GM12878 (cell line): ENCODE data around the gene LRRC3B. TPM values are rescaled to one million over a fixed set of nuclear protein-coding genes. Genes with fewer than 3 reads are reported as not detected.

Source experiments
- ATAC-seq: fragments of 200-7000 bp; cut with Tn5 transposase; 3 replicates; pipeline ENCODE4 v1.9.1; 2020; ENCODE audit warnings: mild to moderate bottlenecking, moderate library complexity
- BruUV-seq: library from RNA; stranded (reverse); fragments of 400-500 nt; replicated peaks from 2 replicates; lab custom pipeline; 2021; lab: Mats Ljungman, UMichigan
- CTCF ChIA-PET: fragments of 300-600 bp; sonication (Branson Sonifier 250); formaldehyde crosslinking; extraction: SDS; loops from one replicate; lab custom pipeline; 2021; ENCODE audit warnings: inconsistent platforms; lab: Yijun Ruan, JAX
- POLR2A ChIA-PET: fragments of 350-600 bp; formaldehyde crosslinking; extraction: SDS; loops from one replicate; lab custom pipeline; 2021; ENCODE audit warnings: inconsistent platforms; lab: Charles Lee
- RAD21 ChIA-PET: fragments of 300-600 bp; sonication (Branson Sonifier 250); formaldehyde crosslinking; loops from one replicate; lab custom pipeline; 2023; ENCODE audit warnings: antibody characterized with exemption; ENCODE audit not compliant: unreplicated experiment; lab: Charles Lee
- SMC1A ChIA-PET: fragments of 300-600 bp; sonication (Branson Sonifier 250); formaldehyde crosslinking; loops from one replicate; lab custom pipeline; 2023; ENCODE audit not compliant: unreplicated experiment, uncharacterized antibody; lab: Charles Lee
- DNase-seq: peaks from one replicate; pipeline ENCODE4 v3.0.0-alpha.2; 2011; ENCODE audit warnings: low read depth, low spot score
- FAIRE-seq: peaks from 3 replicates; lab custom pipeline; 2011; peaks lifted over from hg19 to GRCh38; lab: Jason Lieb, UNC
- H2AFZ ChIP-seq: 2 replicates; pipeline ENCODE4 v1.6.0; 2011; ENCODE audit warnings: low read depth, low read length, control low read depth; ENCODE audit not compliant: control insufficient read depth
- H3K27ac ChIP-seq: 2 replicates; pipeline ENCODE4 v1.5.1; 2011; ENCODE audit warnings: control low read depth; ENCODE audit not compliant: control insufficient read depth, insufficient read depth
- H3K27me3 ChIP-seq, 2 experiments: replicated peaks in 1 of 2; 2 replicates each; pipeline versions ENCODE4 v1.6.0 to v1.6.1; 2011; ENCODE audit warnings: low read length in 1 of 2; ENCODE audit not compliant: control insufficient read depth in 2 of 2, insufficient read depth in 2 of 2
- H3K36me3 ChIP-seq, 2 experiments: 2 replicates each; pipeline ENCODE4 v1.5.1; 2011; ENCODE audit warnings: low read length in 1 of 2; ENCODE audit not compliant: control insufficient read depth in 2 of 2, insufficient read depth in 2 of 2
- H3K4me1 ChIP-seq: 2 replicates; pipeline ENCODE4 v1.6.1; 2011; ENCODE audit warnings: mild to moderate bottlenecking, low read length, moderate library complexity, mixed read lengths; ENCODE audit not compliant: control insufficient read depth, insufficient read depth
- H3K4me2 ChIP-seq: 2 replicates; pipeline ENCODE4 v1.6.0; 2011; ENCODE audit warnings: control low read depth; ENCODE audit not compliant: control insufficient read depth, insufficient read depth
- H3K4me3 ChIP-seq: fragments of 200-600 bp; sonication (generic); 2 replicates; pipeline ENCODE4 v1.5.1; 2016
- H3K79me2 ChIP-seq: 2 replicates; pipeline ENCODE4 v1.6.0; 2011; ENCODE audit warnings: low read length; ENCODE audit not compliant: control insufficient read depth, insufficient read depth
- H3K9ac ChIP-seq: 2 replicates; pipeline ENCODE4 v1.8.0; 2011; ENCODE audit warnings: low read length, control low read depth, mixed read lengths; ENCODE audit not compliant: control insufficient read depth, insufficient read depth
- H3K9me3 ChIP-seq: replicated peaks from 3 replicates; pipeline ENCODE4 v1.5.1; 2011; ENCODE audit warnings: mild to moderate bottlenecking, low read length; ENCODE audit not compliant: control insufficient read depth, insufficient read depth
- H4K20me1 ChIP-seq: 2 replicates; pipeline ENCODE4 v1.6.0; 2011; ENCODE audit not compliant: control insufficient read depth, insufficient read depth
- ATF3 ChIP-seq: IDR thresholded peaks from 2 replicates; pipeline ENCODE4 v1.6.1; 2011; ENCODE audit warnings: low read depth, mild to moderate bottlenecking, low read length, moderate library complexity, borderline replicate concordance; ENCODE audit errors: extremely low read depth
- BCLAF1 ChIP-seq: fragments of 450-650 bp; IDR thresholded peaks from 2 replicates; pipeline ENCODE4 v1.6.1; 2017; ENCODE audit warnings: antibody characterized with exemption, mild to moderate bottlenecking, moderate library complexity
- CHD1 ChIP-seq: IDR thresholded peaks from 2 replicates; pipeline ENCODE4 v1.6.1; 2012; ENCODE audit warnings: low read depth, low read length, improper control_type of control experiment
- CTCF ChIP-seq, 3 experiments: IDR thresholded peaks in 2 of 3; conservative IDR thresholded peaks in 1 of 3; 2 replicates each; pipeline ENCODE4 v1.5.1; 2011; ENCODE audit warnings: low read depth in 3 of 3, low read length in 3 of 3, mild to moderate bottlenecking in 3 of 3, control low read depth in 2 of 3, moderate library complexity in 2 of 3, inconsistent platforms in 1 of 3, mixed read lengths in 1 of 3; ENCODE audit not compliant: control insufficient read depth in 2 of 3, insufficient read depth in 1 of 3; ENCODE audit errors: extremely low read depth in 1 of 3
- FOXM1 ChIP-seq: IDR thresholded peaks from 2 replicates; pipeline ENCODE4 v1.6.1; 2012; ENCODE audit warnings: low read depth, mild to moderate bottlenecking, inconsistent platforms, low read length, moderate library complexity
- LARP7 ChIP-seq: fragments of 450-650 bp; IDR thresholded peaks from 2 replicates; pipeline ENCODE4 v1.6.1; 2017; ENCODE audit warnings: mild to moderate bottlenecking
- NBN ChIP-seq: fragments of 450-650 bp; IDR thresholded peaks from 2 replicates; pipeline ENCODE4 v1.6.1; 2016
- NFYB ChIP-seq: IDR thresholded peaks from 2 replicates; pipeline ENCODE4 v1.6.1; 2011; ENCODE audit warnings: low read depth, mild to moderate bottlenecking, low read length, improper control_type of control experiment, moderate library complexity; ENCODE audit not compliant: insufficient read depth
- RELA ChIP-seq: fragments of 450-650 bp; IDR thresholded peaks from 2 replicates; pipeline ENCODE4 v1.8.0; 2014; ENCODE audit warnings: borderline replicate concordance; ENCODE audit not compliant: partially characterized antibody
- SP1 ChIP-seq: IDR thresholded peaks from one replicate; pipeline ENCODE4 v1.6.1; 2011; ENCODE audit warnings: low read depth, low read length
- ZNF207 ChIP-seq: fragments of 450-650 bp; IDR thresholded peaks from 2 replicates; pipeline ENCODE4 v1.6.1; 2014; ENCODE audit warnings: antibody characterized with exemption, mild to moderate bottlenecking, borderline replicate concordance
- WGBS: methylation state at CpG from one replicate; pipeline ENCODE4 v1.1.6; 2016; ENCODE audit warnings: low lambda C conversion rate; ENCODE audit not compliant: insufficient replicate concordance, insufficient coverage; ENCODE audit errors: missing lambda C conversion rate; 5-methylcytosine and 5-hydroxymethylcytosine counted together
- in situ Hi-C: fragments of 300-500 bp; cut with MboI; formaldehyde crosslinking; loops from 9 replicates; pipeline ENCODE4 v1.14.3; 2018; ENCODE audit warnings: mixed read lengths
- intact Hi-C: fragments of 100-400 bp; cut with micrococcal nuclease; formaldehyde crosslinking; loops from one replicate; pipeline ENCODE4 v1.14.2; 2022; ENCODE audit not compliant: unreplicated experiment
- polyA plus RNA-seq, 11 experiments: library from polyadenylated mRNA; depleted of rRNA in 4 of 11; unstranded in 6 of 11; stranded (reverse) in 5 of 11; fragments of >200 nt; fragmentation: Nextera tagmentation in 4 of 11; fragmentation: Illumina TruSeq in 1 of 11; extraction: Ambion mirVana in 4 of 11; extraction: Trizol in 1 of 11; gene quantifications; 1 replicate in 1 of 11; 2 replicates in 10 of 11; pipeline versions ENCODE4 v1.2.1 to v1.2.3, GENCODE V29; 2011 to 2016; ENCODE audit warnings: inconsistent platforms in 2 of 11, missing spikeins in 2 of 11, low read depth in 1 of 11
- total RNA-seq, 4 experiments: library from RNA; depleted of rRNA in 3 of 4; stranded (reverse); fragments of >200 nt in 3 of 4; fragmentation: Illumina TruSeq in 1 of 4; extraction: Trizol in 1 of 4; gene quantifications; 2 replicates each; pipeline versions ENCODE4 v1.2.1 to v1.2.3, GENCODE V29; 2013 to 2021

Gene LRRC3B
- total and polyA plus RNA-seq, 10 of the 15 experiments (the other 5 are each of a cell fraction or from before 2014, with no cell fraction given) = not detected

GRCh38 chr3:26592451-26592850 is 30.1 kb upstream of the LRRC3B start:
- no peak for ATAC-seq
- no peak for DNase-seq
- Histone ChIP-seq H2AFZ (no peak overlapping the region), H3K4me1 (no peaks in the 10 kb centered on the region), H3K4me3 (no peak overlapping the region), H3K9ac (no peak overlapping the region), H3K9me3 (no peaks in the 10 kb centered on the region), H3K79me2 (no peaks in the 10 kb centered on the region), H3K36me3 (no peaks in the 10 kb centered on the region), H3K4me2 (no peak overlapping the region), H4K20me1 (no peaks in the 10 kb centered on the region), H3K27me3 (no peaks in the 10 kb centered on the region), H3K27ac (no peak overlapping the region)
- no peak for FAIRE-seq
- 0% methylated on average over 4 of the region's 4 CpGs for WGBS
- BruUV-seq = no TSS peak
- SMC1A ChIA-PET = no interaction called here
- in situ Hi-C loops (no loop called here), intact Hi-C loops (no loop called here)
- RAD21 ChIA-PET = no interaction called here
- TF ChIP-seq NBN (no peak), SP1 (no peak), CTCF (IDR thresholded peaks at IDR 0.05 in 2 of 3, conservative IDR thresholded peaks at IDR 0.05 in 1 of 3; ENCODE audit: control insufficient read depth in 2 of 3, extremely low read depth in 1 of 3, insufficient read depth in 1 of 3, low read depth in 3 of 3, low read length in 3 of 3) (no peak), LARP7 (no peak), ATF3 (no peak), CHD1 (no peak), RELA (no peak), BCLAF1 (no peak), FOXM1 (no peak), ZNF207 (no peak), NFYB (no peak)
- POLR2A ChIA-PET = no interaction called here
- CTCF ChIA-PET = no interaction called here
